Measurements from ENCODE around the gene NRCAM. TPM values are rescaled to one million over a fixed set of nuclear protein-coding genes. Genes with fewer than 3 reads are reported as not detected.

Gene NRCAM
- polyA plus RNA-seq, 4 donors, result 13.7 to 26.6 (median 19.9) TPM

GRCh38 chr7:108114117-108114841 lies 342.0 kb downstream of the NRCAM start:
- no peak for DNase-seq (ENCODE audit: low read depth in 4 of 4, low spot score in 2 of 4)

GRCh38 chr7:108112683-108113082 lies 343.6 kb downstream of the NRCAM start:
- DNase-seq (ENCODE audit: low read depth in 4 of 4, low spot score in 2 of 4), result no peak

- no peak for DNase-seq (ENCODE audit: low read depth in 4 of 4, low spot score in 2 of 4)
These were observed 346.9 kb downstream of the NRCAM start for GRCh38 chr7:108109221-108109908.

- DNase-seq (ENCODE audit: low read depth in 4 of 4, low spot score in 2 of 4), result no peak
These were observed 348.1 kb downstream of the NRCAM start for GRCh38 chr7:108108131-108108530.

GRCh38 chr7:108104324-108104723 lies 351.9 kb downstream of the NRCAM start:
- no peak for DNase-seq (ENCODE audit: low read depth in 4 of 4, low spot score in 2 of 4)

GRCh38 chr7:108103558-108104298 lies 352.5 kb downstream of the NRCAM start:
- DNase-seq (ENCODE audit: low read depth in 4 of 4, low spot score in 2 of 4), result no peak

- no peak for DNase-seq (ENCODE audit: low read depth in 4 of 4, low spot score in 2 of 4)
These were observed 353.4 kb downstream of the NRCAM start for GRCh38 chr7:108102671-108103312.

GRCh38 chr7:108101759-108102158 lies 354.5 kb downstream of the NRCAM start:
- no peak for DNase-seq (ENCODE audit: low read depth in 4 of 4, low spot score in 2 of 4)

GRCh38 chr7:108099713-108100112 lies 356.5 kb downstream of the NRCAM start:
- DNase-seq (ENCODE audit: low read depth in 4 of 4, low spot score in 2 of 4), result no peak

- DNase-seq (ENCODE audit: low read depth in 4 of 4, low spot score in 2 of 4), result no peak
These were observed 358.5 kb downstream of the NRCAM start for GRCh38 chr7:108097703-108098102.

Other genes starting within 250 kb of the NRCAM start
- 10 to 100 TPM; 35.4 to 47.8 (median 39.8) TPM for gene PNPLA8, start 69.7 kb upstream of the NRCAM start, polyA plus RNA-seq (ENCODE audit: insufficient read length in 4 of 4)
- gene THAP5, start 113.3 kb upstream of the NRCAM start, polyA plus RNA-seq (ENCODE audit: insufficient read length in 4 of 4), result 10 to 100 TPM; 32.2 to 44.3 (median 38.5) TPM
- 10 to 100 TPM; 34.6 to 45.0 (median 43.5) TPM for gene DNAJB9, start 113.4 kb upstream of the NRCAM start, polyA plus RNA-seq (ENCODE audit: insufficient read length in 4 of 4)

Data from left renal cortex interstitium (tissue), 4 donors.